Activated naive CD4-positive, alpha-beta T cell (primary cell): ENCODE measurements around the gene CEP85.
A peak's percentile ranks its signal among the peaks of the same experiment; 100 is the strongest.

Experiments used
- DNase-seq, 4 experiments: peaks; one replicate each; lab custom pipeline; 2025; lab: John Stamatoyannopoulos, UW

Gene CEP85

GRCh38 chr1:26233903-26234643, at the start of gene CEP85:
CEP85 (plus strand) TSS chr1:26234200; CDS start chr1:26239784, 5,584 bp downstream.
- peak; percentile 89 to 98 (median 96) for DNase-seq

- DNase-seq: no peak
These were observed 49.1 kb upstream of the CEP85 start for GRCh38 chr1:26184883-26185282.

- DNase-seq: no peak
These were observed 46.1 kb upstream of the CEP85 start for GRCh38 chr1:26187882-26188281.

- DNase-seq: no peak
These were observed 45.5 kb upstream of the CEP85 start for GRCh38 chr1:26188477-26188876.

- no peak for DNase-seq
These were observed 44.7 kb upstream of the CEP85 start for GRCh38 chr1:26189331-26189730.

- no peak for DNase-seq
These were observed 44.2 kb upstream of the CEP85 start for GRCh38 chr1:26189751-26190275.

GRCh38 chr1:26190373-26190987, 43.5 kb upstream of the CEP85 start, which contains the start of gene CATSPER4:
CATSPER4 (plus strand) TSS chr1:26190602; CDS start chr1:26190628, 26 bp downstream.
- DNase-seq: no peak

- DNase-seq: no peak
These were observed 42.3 kb upstream of the CEP85 start for GRCh38 chr1:26191739-26192138.

GRCh38 chr1:26195805-26196204, 38.2 kb upstream of the CEP85 start:
- DNase-seq: no peak

GRCh38 chr1:26197301-26197700, 36.7 kb upstream of the CEP85 start:
- no peak for DNase-seq

- no peak for DNase-seq
These were observed 36.2 kb upstream of the CEP85 start for GRCh38 chr1:26197813-26198212.

- no peak for DNase-seq
These were observed 33.6 kb upstream of the CEP85 start for GRCh38 chr1:26200413-26200812.

- no peak for DNase-seq
These were observed 30.2 kb upstream of the CEP85 start for GRCh38 chr1:26203642-26204318.

GRCh38 chr1:26210147-26210870, 23.7 kb upstream of the CEP85 start:
- no peak for DNase-seq

- DNase-seq: no peak
These were observed 21.3 kb upstream of the CEP85 start for GRCh38 chr1:26212726-26213125.

GRCh38 chr1:26213335-26213905, 20.6 kb upstream of the CEP85 start:
- no peak for DNase-seq

- no peak for DNase-seq
These were observed 18.8 kb upstream of the CEP85 start for GRCh38 chr1:26215246-26215645.

GRCh38 chr1:26218906-26219494, 15.0 kb upstream of the CEP85 start:
- no peak for DNase-seq

- no peak for DNase-seq
These were observed 13.6 kb upstream of the CEP85 start for GRCh38 chr1:26220199-26220912.

GRCh38 chr1:26221094-26221493, 12.9 kb upstream of the CEP85 start:
- DNase-seq: no peak

GRCh38 chr1:26224606-26225005, 9.4 kb upstream of the CEP85 start:
- no peak for DNase-seq
